ENCODE data around the gene MOSPD2. TPM values are rescaled to one million over a fixed set of nuclear protein-coding genes. Genes with fewer than 3 reads are reported as not detected.

Gene MOSPD2
- total and polyA plus RNA-seq, 2 donors (not counting 3 experiments of a cell fraction or from before 2014, with no cell fraction given): 4.9 to 14.9 TPM

GRCh38 chrX:14922437-14922836 is 49.2 kb downstream of the MOSPD2 start:
- POLR2A ChIA-PET: no interaction called here
- Histone ChIP-seq H3K27ac (ENCODE audit: insufficient read depth, low read depth, low read length) (no peak overlapping the region), H3K4me3 (replicated peaks in 1 of 3; ENCODE audit: insufficient read depth in 1 of 3, low read depth in 1 of 3, low read length in 3 of 3) (no peak overlapping the region), H3K9me3 (replicated peaks; ENCODE audit: control insufficient read depth, insufficient read depth, low read length) (no peaks in the 10 kb centered on the region), H3K27me3 (ENCODE audit: control insufficient read depth in 2 of 2, insufficient read depth in 2 of 2, low read length in 2 of 2) (no peaks in the 10 kb centered on the region), H4K20me1 (replicated peaks; ENCODE audit: control insufficient read depth, extremely low read depth, insufficient read depth, low read length) (no peaks in the 10 kb centered on the region), H3K4me2 (ENCODE audit: insufficient read depth, low read length) (no peak overlapping the region), H3K9me1 (replicated peaks; ENCODE audit: control insufficient read depth, extremely low read depth, insufficient read depth, low read length) (no peaks in the 10 kb centered on the region), H3K36me3 (ENCODE audit: control insufficient read depth in 2 of 2, extremely low read depth in 1 of 2, insufficient read depth in 2 of 2, low read length in 2 of 2) (peaks cover 0 to 3% of the 10 kb centered on the region in 2 experiments), H3K79me2 (ENCODE audit: control insufficient read depth, insufficient read depth, low read length) (no peaks in the 10 kb centered on the region), H3K4me1 (ENCODE audit: control insufficient read depth, extremely low read depth, insufficient read depth, low read length) (peaks cover 12% of the 10 kb centered on the region), H2AFZ (ENCODE audit: low read depth, low read length) (no peak overlapping the region), H3K9ac (replicated peaks; ENCODE audit: extremely low read depth, insufficient read depth, low read length) (no peak overlapping the region)
- FAIRE-seq (peak; percentile 53), DNase-seq (ENCODE audit: low read depth, low spot score) (no peak)
- dilution Hi-C loops (cut with MboI; ENCODE audit: extremely low pct_ligation_motif_present, low sequenced_read_pairs) (no loop called here), intact Hi-C loops (cut with micrococcal nuclease) (no loop called here)
- TF ChIP-seq GATA2 (IDR thresholded peaks at IDR 0.05; ENCODE audit: insufficient read depth, insufficient read length, low read depth, low read length) (no peak), FOS (IDR thresholded peaks at IDR 0.05; ENCODE audit: borderline replicate concordance, insufficient read depth, low read length) (no peak), POLR2AphosphoS5 (IDR thresholded peaks at IDR 0.05; ENCODE audit: insufficient read depth, low read depth, low read length) (no peak), EZH2 (IDR thresholded peaks at IDR 0.05; ENCODE audit: borderline replicate concordance, low read depth, low read length, severe bottlenecking) (no peak), MAX (IDR thresholded peaks at IDR 0.05; ENCODE audit: insufficient read depth, insufficient read length) (no peak), POLR2A (IDR thresholded peaks at IDR 0.05; ENCODE audit: low read depth, low read length) (no peak), JUN (IDR thresholded peaks at IDR 0.05; ENCODE audit: borderline replicate concordance, insufficient read depth, insufficient read length, low read depth) (no peak), MYC (IDR thresholded peaks at IDR 0.05; ENCODE audit: low read depth, low read length) (no peak)
- TF ChIP-seq, protein P1, sequence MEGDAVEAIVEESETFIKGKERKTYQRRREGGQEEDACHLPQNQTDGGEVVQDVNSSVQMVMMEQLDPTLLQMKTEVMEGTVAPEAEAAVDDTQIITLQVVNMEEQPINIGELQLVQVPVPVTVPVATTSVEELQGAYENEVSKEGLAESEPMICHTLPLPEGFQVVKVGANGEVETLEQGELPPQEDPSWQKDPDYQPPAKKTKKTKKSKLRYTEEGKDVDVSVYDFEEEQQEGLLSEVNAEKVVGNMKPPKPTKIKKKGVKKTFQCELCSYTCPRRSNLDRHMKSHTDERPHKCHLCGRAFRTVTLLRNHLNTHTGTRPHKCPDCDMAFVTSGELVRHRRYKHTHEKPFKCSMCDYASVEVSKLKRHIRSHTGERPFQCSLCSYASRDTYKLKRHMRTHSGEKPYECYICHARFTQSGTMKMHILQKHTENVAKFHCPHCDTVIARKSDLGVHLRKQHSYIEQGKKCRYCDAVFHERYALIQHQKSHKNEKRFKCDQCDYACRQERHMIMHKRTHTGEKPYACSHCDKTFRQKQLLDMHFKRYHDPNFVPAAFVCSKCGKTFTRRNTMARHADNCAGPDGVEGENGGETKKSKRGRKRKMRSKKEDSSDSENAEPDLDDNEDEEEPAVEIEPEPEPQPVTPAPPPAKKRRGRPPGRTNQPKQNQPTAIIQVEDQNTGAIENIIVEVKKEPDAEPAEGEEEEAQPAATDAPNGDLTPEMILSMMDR (IDR thresholded peaks at IDR 0.05; ENCODE audit: extremely low read depth in 1 of 2, insufficient read depth in 1 of 2, low read depth in 1 of 2, low read length in 2 of 2): no peak
- BruUV-seq (replicated peaks): no TSS peak
- CTCF ChIA-PET: no interaction called here

Measured in endothelial cell of umbilical vein (primary cell).